Activated CD4-positive, alpha-beta T cell treated with anti-CD3 and anti-CD28 coated beads, Interleukin-2, amount 50 U/mL, for 1 hour (primary cell): ENCODE data around the gene GUCY2C.

Experiments
- DNase-seq: peaks from one replicate; pipeline ENCODE4 v3.0.0-alpha.2; 2020

Gene GUCY2C

GRCh38 chr12:14681625-14682024 lies 14.8 kb downstream of the GUCY2C start:
- DNase-seq, result no peak

- no peak for DNase-seq
Measured at GRCh38 chr12:14681190-14681589, 15.2 kb downstream of the GUCY2C start.

GRCh38 chr12:14678547-14679150 lies 17.8 kb downstream of the GUCY2C start:
- no peak for DNase-seq

- DNase-seq, result no peak
Measured at GRCh38 chr12:14668591-14668990, 27.8 kb downstream of the GUCY2C start.

GRCh38 chr12:14665354-14666348 lies 30.7 kb downstream of the GUCY2C start:
- DNase-seq, result no peak

GRCh38 chr12:14664434-14665023 lies 31.9 kb downstream of the GUCY2C start:
- peak; percentile 37 for DNase-seq

- DNase-seq, result no peak
Measured at GRCh38 chr12:14663002-14663401, 33.4 kb downstream of the GUCY2C start.

GRCh38 chr12:14656846-14657245 lies 39.6 kb downstream of the GUCY2C start:
- no peak for DNase-seq

- no peak for DNase-seq
Measured at GRCh38 chr12:14655284-14655683, 41.1 kb downstream of the GUCY2C start.

- no peak for DNase-seq
Measured at GRCh38 chr12:14654842-14655241, 41.6 kb downstream of the GUCY2C start.

GRCh38 chr12:14654416-14654815 lies 42.0 kb downstream of the GUCY2C start:
- no peak for DNase-seq

GRCh38 chr12:14652483-14652882 lies 43.9 kb downstream of the GUCY2C start:
- no peak for DNase-seq

GRCh38 chr12:14651371-14651770 lies 45.0 kb downstream of the GUCY2C start:
- no peak for DNase-seq

- DNase-seq, result no peak
Measured at GRCh38 chr12:14650789-14651188, 45.6 kb downstream of the GUCY2C start.

- no peak for DNase-seq
Measured at GRCh38 chr12:14647028-14647750, 49.2 kb downstream of the GUCY2C start.

GRCh38 chr12:14643251-14643650 lies 53.1 kb downstream of the GUCY2C start:
- DNase-seq, result no peak

- no peak for DNase-seq
Measured at GRCh38 chr12:14638066-14638465, 58.3 kb downstream of the GUCY2C start.

- no peak for DNase-seq
Measured at GRCh38 chr12:14635776-14636175, 60.6 kb downstream of the GUCY2C start.

- no peak for DNase-seq
Measured at GRCh38 chr12:14630793-14631192, 65.6 kb downstream of the GUCY2C start.

GRCh38 chr12:14629832-14630710 lies 66.3 kb downstream of the GUCY2C start:
- peak; percentile 60 for DNase-seq

- DNase-seq, result no peak
Measured at GRCh38 chr12:14628771-14629170, 67.6 kb downstream of the GUCY2C start.

- DNase-seq, result no peak
Measured at GRCh38 chr12:14621826-14622225, 74.6 kb downstream of the GUCY2C start.
